ENCODE data around the gene TATDN2. TPM values are rescaled to one million over a fixed set of nuclear protein-coding genes. Genes with fewer than 3 reads are reported as not detected.

TATDN2 gene
- total and polyA plus RNA-seq, 9 of the 15 experiments (the other 6 are each of a cell fraction or from before 2014, with no cell fraction given) = 5.2 to 44.7 (median 25.8) TPM

DNA sequence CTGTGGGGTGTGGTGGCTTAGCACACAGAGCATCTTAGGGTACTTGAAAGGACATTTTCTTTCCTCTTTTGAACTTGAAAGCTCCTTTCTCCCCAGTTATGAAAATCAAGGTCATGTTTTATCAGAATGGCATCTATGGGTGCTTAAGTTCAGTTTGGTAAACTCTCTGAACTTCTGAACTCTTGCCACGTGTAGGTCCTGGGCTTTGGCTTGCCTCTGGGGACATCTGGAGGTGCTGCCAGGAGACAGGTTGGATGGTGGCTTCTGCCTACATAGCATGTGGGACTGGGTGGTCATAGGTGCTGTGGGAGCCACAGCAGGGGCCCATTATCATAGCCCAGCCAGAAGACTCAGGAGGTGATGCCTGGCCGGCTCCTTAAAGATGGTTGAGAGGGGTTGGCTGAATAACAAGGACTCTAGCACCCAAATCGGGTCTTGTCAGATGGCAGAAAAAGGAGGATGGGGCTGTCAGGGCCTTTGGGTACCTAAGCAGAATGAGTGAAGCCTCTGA is 28.9 kb downstream of the TATDN2 start (continued):
- TF ChIP-seq CEBPZ (IDR thresholded peaks at IDR 0.05; ENCODE audit: borderline replicate concordance, low read depth, low read length) (no peak), DMBX1 (CRISPR knock-in tag; IDR thresholded peaks at IDR 0.05; ENCODE audit: borderline replicate concordance) (no peak), WHSC1 (IDR thresholded peaks at IDR 0.05; ENCODE audit: low read length) (no peak), CHD1 (IDR thresholded peaks at IDR 0.05; ENCODE audit: low read length) (no peak), NR2C2 (CRISPR knock-in tag; IDR thresholded peaks at IDR 0.05) (no peak), NR2C2 (tag; IDR thresholded peaks at IDR 0.05) (no peak), BCL6 (CRISPR knock-in tag; IDR thresholded peaks at IDR 0.05) (no peak), TCFL5 (CRISPR knock-in tag; conservative IDR thresholded peaks at IDR 0.05) (no peak)
- TF ChIP-seq, protein P1, sequence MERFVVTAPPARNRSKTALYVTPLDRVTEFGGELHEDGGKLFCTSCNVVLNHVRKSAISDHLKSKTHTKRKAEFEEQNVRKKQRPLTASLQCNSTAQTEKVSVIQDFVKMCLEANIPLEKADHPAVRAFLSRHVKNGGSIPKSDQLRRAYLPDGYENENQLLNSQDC (CRISPR knock-in tag; IDR thresholded peaks at IDR 0.05) = no peak
- TF ChIP-seq, protein P2, sequence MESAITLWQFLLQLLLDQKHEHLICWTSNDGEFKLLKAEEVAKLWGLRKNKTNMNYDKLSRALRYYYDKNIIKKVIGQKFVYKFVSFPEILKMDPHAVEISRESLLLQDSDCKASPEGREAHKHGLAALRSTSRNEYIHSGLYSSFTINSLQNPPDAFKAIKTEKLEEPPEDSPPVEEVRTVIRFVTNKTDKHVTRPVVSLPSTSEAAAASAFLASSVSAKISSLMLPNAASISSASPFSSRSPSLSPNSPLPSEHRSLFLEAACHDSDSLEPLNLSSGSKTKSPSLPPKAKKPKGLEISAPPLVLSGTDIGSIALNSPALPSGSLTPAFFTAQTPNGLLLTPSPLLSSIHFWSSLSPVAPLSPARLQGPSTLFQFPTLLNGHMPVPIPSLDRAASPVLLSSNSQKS (CRISPR knock-in tag; IDR thresholded peaks at IDR 0.05) = no peak

All from K562 (cell line).